Kidney (tissue), 14 donors: ENCODE data around the gene PHF21B. TPM values are rescaled to one million over a fixed set of nuclear protein-coding genes. Genes with fewer than 3 reads are reported as not detected.

ENCODE experiments used
- DNase-seq, 5 donors: peaks; one replicate each; pipeline ENCODE4 v3.0.0-alpha.2; 2013 to 2020
- FAIRE-seq: peaks from 2 replicates; lab custom pipeline; 2012; peaks lifted over from hg19 to GRCh38; lab: Jason Lieb, UNC
- H3K27ac ChIP-seq, 2 donors: one replicate each; pipeline ENCODE4 v1.7.0; 2013; ENCODE audit warnings: low read depth in 2 of 2, low read length in 2 of 2, inconsistent platforms in 1 of 2
- H3K27me3 ChIP-seq: one replicate; pipeline ENCODE4 v1.7.1; 2013; ENCODE audit warnings: low read length, inconsistent platforms; ENCODE audit not compliant: control insufficient read depth, insufficient read depth
- H3K36me3 ChIP-seq, 3 donors: one replicate each; pipeline versions ENCODE4 v1.7.0 to v1.7.1; 2013; ENCODE audit warnings: low read length in 3 of 3, control low read depth in 1 of 3, inconsistent platforms in 1 of 3; ENCODE audit not compliant: insufficient read depth in 3 of 3, control insufficient read depth in 2 of 3
- H3K4me1 ChIP-seq, 3 donors: one replicate each; pipeline versions ENCODE4 v1.7.0 to v1.7.1; 2013; ENCODE audit warnings: low read length in 3 of 3, inconsistent platforms in 1 of 3, low read depth in 1 of 3; ENCODE audit not compliant: control insufficient read depth in 2 of 3, insufficient read depth in 2 of 3
- H3K4me3 ChIP-seq, 3 donors: one replicate each; pipeline versions ENCODE4 v1.7.0 to v1.8.1; 2013; ENCODE audit warnings: low read length in 3 of 3, control low read depth in 1 of 3, inconsistent platforms in 1 of 3
- H3K9ac ChIP-seq, 3 donors: one replicate each; pipeline versions ENCODE4 v1.7.0 to v1.7.1; 2013; ENCODE audit warnings: low read length in 3 of 3, control low read depth in 1 of 3, inconsistent platforms in 1 of 3
- H3K9me3 ChIP-seq, 3 donors: one replicate each; pipeline versions ENCODE4 v1.7.0 to v1.7.1; 2013; ENCODE audit warnings: low read length in 3 of 3, control low read depth in 1 of 3, inconsistent platforms in 1 of 3; ENCODE audit not compliant: control insufficient read depth in 2 of 3, insufficient read depth in 1 of 3
- CTCF ChIP-seq: IDR thresholded peaks from 3 replicates; pipeline ENCODE4 v1.5.1; 2012; ENCODE audit warnings: mild to moderate bottlenecking, moderate library complexity, borderline replicate concordance; ENCODE audit not compliant: insufficient read depth; ENCODE audit errors: extremely low read depth
- intact Hi-C: fragments of 100-400 bp; cut with DNase I; formaldehyde crosslinking; loops from one replicate; pipeline ENCODE4 v1.11.1; 2022
- polyA plus RNA-seq: library from polyadenylated mRNA; stranded (reverse); fragments of 350-450 nt; fragmentation: Illumina TruSeq; extraction: RNeasy Lipid Tissue Mini Kit (QIAGEN cat#74804); gene quantifications from one replicate; pipeline ENCODE4 v1.2.3, GENCODE V29; 2014; ENCODE audit warnings: low read depth, low replicate concordance; ENCODE audit not compliant: insufficient read depth
- total RNA-seq: library from RNA; stranded (reverse); fragmentation: NEBNext Ultra II Directional; extraction: Animal tissue kit (Norgen Biotek cat#: 25700); gene quantifications from one replicate; pipeline ENCODE4 v1.2.1, GENCODE V29; 2021
- donor health status: control.
- donor health status: control.
- donor health status: control.
- donor health status: control.
- donor health status: control.
- donor health status: DM: yes; HTN: yes; CAD: no.
- donor health status: Normal renal cell carcinoma (clear cell type).

Gene PHF21B
- total and polyA plus RNA-seq, 2 donors from 2014 or later = 1.1 to 2.8 TPM

- Histone ChIP-seq H3K27me3 (no peaks in the 10 kb centered on the region), H3K4me3 (no peak overlapping the region), H3K27ac (no peak overlapping the region), H3K4me1 (no peaks in the 10 kb centered on the region), H3K9ac (no peak overlapping the region), H3K36me3 (peaks cover 0 to 3% (median 0%) of the 10 kb centered on the region in 3 donors), H3K9me3 (no peaks in the 10 kb centered on the region)
- FAIRE-seq (no peak), DNase-seq (peak in 1 of 5 donors; percentile 55)
- TF ChIP-seq CTCF = no peak
- intact Hi-C loops = no loop called here
Observed at GRCh38 chr22:44840611-44841322, 169.0 kb downstream of the PHF21B start.

DNA sequence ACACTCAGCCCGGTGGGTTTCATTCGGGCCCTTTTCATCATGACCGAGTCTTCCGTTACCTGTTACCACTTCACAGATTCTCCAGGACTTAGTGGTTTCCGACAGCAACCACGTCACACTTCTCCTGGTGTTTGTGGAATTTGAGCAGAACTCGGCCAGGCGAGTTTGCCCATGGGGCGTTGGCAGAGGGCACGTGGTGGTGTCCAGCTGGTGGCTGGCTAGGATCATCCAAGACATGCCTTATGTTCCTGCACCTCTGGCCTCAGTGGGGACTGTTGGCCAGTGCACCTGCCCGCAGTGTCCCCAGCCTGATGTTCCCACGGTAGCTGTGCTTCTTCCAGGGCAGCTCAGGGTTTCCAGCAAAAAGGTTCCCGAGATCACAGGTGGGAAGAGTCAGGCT, 170.1 kb downstream of the PHF21B start:
- peaks cover 0 to 3% (median 0%) of the 10 kb centered on the region in 3 donors for H3K36me3 ChIP-seq
- FAIRE-seq = no peak
- DNase-seq = peak in 1 of 5 donors; percentile 43
- intact Hi-C loops = no loop called here
- H3K9me3 ChIP-seq = no peaks in the 10 kb centered on the region
- H3K4me1 ChIP-seq = no peaks in the 10 kb centered on the region
- H3K27me3 ChIP-seq = no peaks in the 10 kb centered on the region
- H3K27ac ChIP-seq = no peak overlapping the region
- H3K9ac ChIP-seq = no peak overlapping the region
- TF ChIP-seq CTCF = no peak
- H3K4me3 ChIP-seq = no peak overlapping the region

GRCh38 chr22:44839061-44839460, 170.7 kb downstream of the PHF21B start:
- Histone ChIP-seq H3K36me3 (peaks cover 0 to 3% (median 0%) of the 10 kb centered on the region in 3 donors), H3K27me3 (no peaks in the 10 kb centered on the region), H3K4me1 (no peaks in the 10 kb centered on the region), H3K27ac (no peak overlapping the region), H3K9ac (no peak overlapping the region), H3K4me3 (no peak overlapping the region), H3K9me3 (no peaks in the 10 kb centered on the region)
- TF ChIP-seq CTCF = no peak
- intact Hi-C loops = no loop called here
- DNase-seq = peak in 1 of 5 donors; percentile 51
- no peak for FAIRE-seq
